ENCODE measurements around the gene MTHFD1L.
"Not testable (repeated sequence)": the region's sequence is repeated elsewhere in the genome, so short reads cannot be mapped to it uniquely, and the experiment has no call there.

The MTHFD1L gene

GRCh38 chr6:151027295-151027747, 161.8 kb downstream of the MTHFD1L start:
- TF ChIP-seq EZH2 (IDR thresholded peaks at IDR 0.05), result no peak
- no peak for TF ChIP-seq POLR2AphosphoS5 (IDR thresholded peaks at IDR 0.05; ENCODE audit: borderline replicate concordance, low read depth, low read length)
- TF ChIP-seq FOXP2 (optimal IDR thresholded peaks at IDR 0.05; ENCODE audit: control extremely low read depth, extremely low read length, insufficient read depth), result no peak

GRCh38 chr6:151027936-151028838, 162.7 kb downstream of the MTHFD1L start:
- peaks cover 6% of the 10 kb centered on the region; the same call in 1 of the 2 replicates for H3K36me3 ChIP-seq (ENCODE audit: insufficient read depth, low read length)
- TF ChIP-seq EZH2 (IDR thresholded peaks at IDR 0.05), result no peak
- no peak overlapping the region for H3K27ac ChIP-seq
- no peak overlapping the region for H3K4me3 ChIP-seq
- DNase-seq (ENCODE audit: low read depth, low spot score), result no peak
- H3K9me3 ChIP-seq (ENCODE audit: low read depth, low read length), result no peaks in the 10 kb centered on the region
- H3K9ac ChIP-seq (ENCODE audit: insufficient read length), result no peak overlapping the region

More at GRCh38 chr6:151027295-151027747, 161.8 kb downstream of the MTHFD1L start:
- H3K9me3 ChIP-seq (ENCODE audit: low read depth, low read length), result no peaks in the 10 kb centered on the region
- peaks cover 6% of the 10 kb centered on the region; the same call in 1 of the 2 replicates for H3K36me3 ChIP-seq (ENCODE audit: insufficient read depth, low read length)
- H3K9ac ChIP-seq (ENCODE audit: insufficient read length), result no peak overlapping the region
- H3K4me3 ChIP-seq, result no peak overlapping the region
- H3K27ac ChIP-seq, result no peak overlapping the region
- DNase-seq (ENCODE audit: low read depth, low spot score), result no peak

DNA sequence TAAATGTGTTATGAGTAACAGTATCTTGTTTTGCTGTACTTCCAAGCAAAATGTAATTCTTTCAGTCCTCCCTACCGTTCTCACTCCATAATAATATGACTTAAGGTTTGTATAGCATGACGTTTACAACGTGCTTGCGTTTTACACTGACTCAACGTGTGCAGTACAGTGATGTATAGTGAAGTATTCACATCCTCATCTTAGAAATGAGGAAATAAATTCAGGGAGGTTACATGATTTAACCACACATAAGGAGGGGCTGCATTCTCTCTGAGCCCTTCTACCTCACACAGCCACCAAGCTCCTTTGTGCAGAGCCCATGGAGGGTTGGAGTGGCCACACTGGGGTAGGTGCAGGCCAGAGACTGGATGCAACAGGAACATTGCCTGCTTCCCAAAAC, 164.5 kb downstream of the MTHFD1L start:
- H3K27ac ChIP-seq, result no peak overlapping the region
- no peaks in the 10 kb centered on the region for H3K9me3 ChIP-seq (ENCODE audit: low read depth, low read length)
- no peak for DNase-seq (ENCODE audit: low read depth, low spot score)
- H3K9ac ChIP-seq (ENCODE audit: insufficient read length), result no peak overlapping the region
- peaks cover 13% of the 10 kb centered on the region; the same call in 1 of the 2 replicates for H3K36me3 ChIP-seq (ENCODE audit: insufficient read depth, low read length)
- TF ChIP-seq EZH2 (IDR thresholded peaks at IDR 0.05) (no peak), FOXP2 (optimal IDR thresholded peaks at IDR 0.05; ENCODE audit: control extremely low read depth, extremely low read length, insufficient read depth) (no peak), POLR2AphosphoS5 (IDR thresholded peaks at IDR 0.05; ENCODE audit: borderline replicate concordance, low read depth, low read length) (no peak)
- H3K4me3 ChIP-seq, result no peak overlapping the region

DNA sequence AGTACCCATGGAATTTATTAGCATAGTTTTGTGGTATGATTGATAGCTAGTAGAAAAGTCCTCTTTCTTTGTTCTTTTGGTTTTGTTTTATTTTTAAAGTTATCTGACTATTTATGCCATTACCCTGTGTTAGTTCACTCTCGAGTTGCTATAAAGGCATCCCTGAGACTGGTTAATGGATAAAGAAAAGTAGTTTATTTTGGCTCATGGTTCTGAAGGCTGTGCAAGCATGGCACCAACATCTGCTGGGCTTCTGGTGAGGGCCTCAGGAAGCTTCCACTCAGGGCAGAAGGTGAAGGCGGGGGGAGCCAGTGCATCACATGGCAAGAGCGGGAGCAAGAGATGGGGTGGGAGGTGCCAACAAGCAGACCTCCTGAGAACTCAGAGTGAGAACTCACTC, 166.5 kb downstream of the MTHFD1L start:
- Histone ChIP-seq H3K36me3 (ENCODE audit: insufficient read depth, low read length) (peaks cover 28% of the 10 kb centered on the region; the same call in 1 of the 2 replicates), H3K4me3 (no peak overlapping the region), H3K9ac (ENCODE audit: insufficient read length) (no peak overlapping the region), H3K27ac (no peak overlapping the region), H3K9me3 (ENCODE audit: low read depth, low read length) (no peaks in the 10 kb centered on the region)
- DNase-seq (ENCODE audit: low read depth, low spot score), result no peak
- no peak for TF ChIP-seq FOXP2 (optimal IDR thresholded peaks at IDR 0.05; ENCODE audit: control extremely low read depth, extremely low read length, insufficient read depth)
- TF ChIP-seq EZH2 (IDR thresholded peaks at IDR 0.05), result no peak
- no peak for TF ChIP-seq POLR2AphosphoS5 (IDR thresholded peaks at IDR 0.05; ENCODE audit: borderline replicate concordance, low read depth, low read length)

GRCh38 chr6:151034825-151035781, 169.6 kb downstream of the MTHFD1L start:
- TF ChIP-seq FOXP2 (optimal IDR thresholded peaks at IDR 0.05; ENCODE audit: control extremely low read depth, extremely low read length, insufficient read depth) (no peak), POLR2AphosphoS5 (IDR thresholded peaks at IDR 0.05; ENCODE audit: borderline replicate concordance, low read depth, low read length) (no peak), EZH2 (IDR thresholded peaks at IDR 0.05) (no peak)
- Histone ChIP-seq H3K9me3 (ENCODE audit: low read depth, low read length) (no peaks in the 10 kb centered on the region), H3K9ac (ENCODE audit: insufficient read length) (no peak overlapping the region), H3K36me3 (ENCODE audit: insufficient read depth, low read length) (peaks cover 28% of the 10 kb centered on the region; the same call in 1 of the 2 replicates), H3K27ac (no peak overlapping the region), H3K4me3 (no peak overlapping the region)
- DNase-seq (ENCODE audit: low read depth, low spot score), result no peak

DNA sequence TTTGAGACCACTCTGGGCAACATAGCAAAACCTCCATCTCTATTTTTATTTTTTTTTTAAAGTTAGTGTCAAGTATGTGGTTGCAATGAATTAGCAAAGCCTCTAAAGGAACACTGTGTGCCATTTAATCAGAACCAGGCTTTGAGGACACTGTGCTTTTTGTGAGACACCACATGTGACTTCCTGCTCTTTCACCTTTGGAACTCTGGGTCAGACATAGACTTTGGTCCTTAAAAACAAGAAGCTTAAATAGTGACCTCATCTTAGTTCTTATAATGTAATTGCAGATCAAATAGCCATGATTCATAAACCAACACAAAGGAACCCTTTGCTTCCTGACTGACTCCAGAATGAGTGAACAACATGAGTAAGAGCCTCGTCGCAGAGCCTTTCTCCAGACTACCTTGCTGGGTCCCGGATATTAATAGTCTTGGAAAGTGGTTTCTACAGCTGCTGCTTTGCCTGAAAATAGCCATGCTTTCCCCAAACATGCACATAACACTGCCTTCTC, 170.8 kb downstream of the MTHFD1L start:
- H3K9me3 ChIP-seq (ENCODE audit: low read depth, low read length); H3K9ac ChIP-seq (ENCODE audit: insufficient read length); H3K27ac ChIP-seq; DNase-seq (ENCODE audit: low read depth, low spot score); H3K4me3 ChIP-seq: not testable (repeated sequence)
- peaks cover 28% of the 10 kb centered on the region; the same call in 1 of the 2 replicates for H3K36me3 ChIP-seq (ENCODE audit: insufficient read depth, low read length)

GRCh38 chr6:151036869-151037680, 171.6 kb downstream of the MTHFD1L start:
- Histone ChIP-seq H3K27ac (no peak overlapping the region), H3K36me3 (ENCODE audit: insufficient read depth, low read length) (peaks cover 28% of the 10 kb centered on the region; the same call in 1 of the 2 replicates), H3K9ac (ENCODE audit: insufficient read length) (no peak overlapping the region), H3K4me3 (no peak overlapping the region), H3K9me3 (ENCODE audit: low read depth, low read length) (no peaks in the 10 kb centered on the region)
- no peak for TF ChIP-seq EZH2 (IDR thresholded peaks at IDR 0.05)
- TF ChIP-seq POLR2AphosphoS5 (IDR thresholded peaks at IDR 0.05; ENCODE audit: borderline replicate concordance, low read depth, low read length), result no peak
- no peak for TF ChIP-seq FOXP2 (optimal IDR thresholded peaks at IDR 0.05; ENCODE audit: control extremely low read depth, extremely low read length, insufficient read depth)
- DNase-seq (ENCODE audit: low read depth, low spot score), result no peak
